Mesenchymal stem cell (in vitro differentiated cells and primary cell): ENCODE results near the gene MYH8.

Source experiments
- DNase-seq: peaks from one replicate; pipeline ENCODE4 v3.0.0-alpha.2; 2013
- H2AFZ ChIP-seq: one replicate; pipeline ENCODE4 v1.6.1; 2013; ENCODE audit warnings: low read depth, mild to moderate bottlenecking, control low read depth, inconsistent platforms, low read length, moderate library complexity
- H2AK5ac ChIP-seq: 2 replicates; pipeline ENCODE4 v1.6.1; 2013; ENCODE audit warnings: low read length, moderate library complexity, mild to moderate bottlenecking, inconsistent platforms; ENCODE audit not compliant: severe bottlenecking
- H2BK120ac ChIP-seq: one replicate; pipeline ENCODE4 v1.6.1; 2013; ENCODE audit warnings: low read depth, mild to moderate bottlenecking, inconsistent platforms, low read length, moderate library complexity
- H2BK12ac ChIP-seq, 2 experiments: one replicate each; pipeline ENCODE4 v1.6.1; 2013; ENCODE audit warnings: inconsistent platforms in 2 of 2, low read length in 2 of 2, mild to moderate bottlenecking in 2 of 2, moderate library complexity in 2 of 2, control low read depth in 1 of 2
- H2BK15ac ChIP-seq: one replicate; pipeline ENCODE4 v1.6.1; 2013; ENCODE audit warnings: mild to moderate bottlenecking, low read depth, inconsistent platforms; ENCODE audit not compliant: poor library complexity, severe bottlenecking
- H2BK5ac ChIP-seq: 2 replicates; pipeline ENCODE4 v1.6.1; 2013; ENCODE audit warnings: low read depth, mild to moderate bottlenecking, low read length, control low read depth, inconsistent platforms; ENCODE audit not compliant: poor library complexity, severe bottlenecking
- H3K14ac ChIP-seq, 2 experiments: one replicate each; pipeline ENCODE4 v1.6.1; 2013; ENCODE audit warnings: inconsistent platforms in 2 of 2, low read length in 2 of 2, control low read depth in 1 of 2, mild to moderate bottlenecking in 1 of 2, moderate library complexity in 1 of 2
- H3K18ac ChIP-seq, 2 experiments: one replicate each; pipeline ENCODE4 v1.6.1; 2013; ENCODE audit warnings: inconsistent platforms in 2 of 2, low read length in 2 of 2, control low read depth in 1 of 2, low read depth in 1 of 2, mild to moderate bottlenecking in 1 of 2
- H3K23ac ChIP-seq, 2 experiments: one replicate each; pipeline ENCODE4 v1.6.1; 2013; ENCODE audit warnings: inconsistent platforms in 2 of 2, low read length in 2 of 2, mild to moderate bottlenecking in 2 of 2, moderate library complexity in 2 of 2, control low read depth in 1 of 2
- H3K27ac ChIP-seq: 2 replicates; pipeline ENCODE4 v1.5.1; 2013; ENCODE audit warnings: mild to moderate bottlenecking, moderate library complexity, low read length, control low read depth, inconsistent platforms; ENCODE audit not compliant: poor library complexity, severe bottlenecking
- H3K27me3 ChIP-seq, 2 experiments: 2 replicates each; pipeline versions ENCODE4 v1.6.1 to v1.7.0; 2013; ENCODE audit warnings: low read length in 2 of 2, mild to moderate bottlenecking in 2 of 2, moderate library complexity in 2 of 2, control low read depth in 1 of 2, inconsistent platforms in 1 of 2; ENCODE audit not compliant: control insufficient read depth in 1 of 2, insufficient read depth in 1 of 2
- H3K36me3 ChIP-seq, 2 experiments: 2 replicates each; pipeline versions ENCODE4 v1.6.1 to v1.7.0; 2013; ENCODE audit warnings: low read length in 2 of 2, control low read depth in 1 of 2, inconsistent platforms in 1 of 2, low read depth in 1 of 2, mild to moderate bottlenecking in 1 of 2; ENCODE audit not compliant: insufficient read depth in 2 of 2, control insufficient read depth in 1 of 2
- H3K4ac ChIP-seq, 2 experiments: one replicate each; pipeline ENCODE4 v1.6.1; 2013; ENCODE audit warnings: inconsistent platforms in 2 of 2, low read length in 2 of 2, mild to moderate bottlenecking in 2 of 2, moderate library complexity in 2 of 2, control low read depth in 1 of 2, low read depth in 1 of 2
- H3K4me1 ChIP-seq: 2 replicates; pipeline ENCODE4 v1.6.1; 2013; ENCODE audit warnings: low read depth, low read length, control low read depth; ENCODE audit not compliant: control insufficient read depth, insufficient read depth
- H3K4me2 ChIP-seq: 2 replicates; pipeline ENCODE4 v1.6.1; 2013; ENCODE audit warnings: low read length, mild to moderate bottlenecking, inconsistent platforms; ENCODE audit not compliant: poor library complexity, severe bottlenecking
- H3K4me3 ChIP-seq, 2 experiments: 2 replicates each; pipeline versions ENCODE4 v1.5.1 to v1.7.0; 2013; ENCODE audit warnings: low read length in 2 of 2, mild to moderate bottlenecking in 2 of 2, control low read depth in 1 of 2, low read depth in 1 of 2; ENCODE audit not compliant: insufficient read depth in 1 of 2
- H3K79me1 ChIP-seq: replicated peaks from 2 replicates; pipeline ENCODE4 v1.6.1; 2013; ENCODE audit warnings: mild to moderate bottlenecking, control low read depth, low read length, inconsistent platforms; ENCODE audit not compliant: poor library complexity, severe bottlenecking
- H3K9ac ChIP-seq: 2 replicates; pipeline ENCODE4 v1.7.0; 2013; ENCODE audit warnings: mild to moderate bottlenecking, low read length, moderate library complexity
- H3K9me3 ChIP-seq: 2 replicates; pipeline ENCODE4 v1.7.0; 2013; ENCODE audit warnings: mild to moderate bottlenecking, low read length; ENCODE audit not compliant: control insufficient read depth
- H4K8ac ChIP-seq: one replicate; pipeline ENCODE4 v1.6.1; 2013; ENCODE audit warnings: inconsistent platforms, mild to moderate bottlenecking, low read length, moderate library complexity
- H4K91ac ChIP-seq: one replicate; pipeline ENCODE4 v1.6.1; 2013; ENCODE audit warnings: mild to moderate bottlenecking, low read length, inconsistent platforms
- WGBS: methylation state at CpG from one replicate; pipeline ENCODE4 v1.1.7; 2013; ENCODE audit warnings: mixed read lengths; 5-methylcytosine and 5-hydroxymethylcytosine counted together

Gene MYH8

DNA sequence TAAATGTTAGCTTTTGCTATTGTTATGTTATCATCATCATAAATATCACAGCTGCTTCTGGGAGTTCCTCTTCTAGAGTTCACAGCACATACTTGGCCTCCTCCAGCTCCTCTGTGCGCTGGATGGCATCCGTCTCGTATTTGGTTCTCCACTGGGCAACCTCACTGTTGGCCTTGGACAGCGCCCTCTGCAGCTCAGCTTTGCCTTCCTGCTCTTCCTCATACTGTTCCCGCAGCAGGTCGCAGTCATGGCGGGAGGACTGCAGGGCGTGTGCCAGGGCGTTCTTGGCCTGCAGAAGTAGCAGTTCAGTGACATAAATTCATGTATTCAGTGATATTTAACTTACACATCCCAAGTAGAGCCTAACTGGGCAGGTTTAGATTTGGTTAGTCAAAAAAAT is 23.4 kb downstream of the MYH8 start:
- H3K23ac ChIP-seq: no peak overlapping the region

DNA sequence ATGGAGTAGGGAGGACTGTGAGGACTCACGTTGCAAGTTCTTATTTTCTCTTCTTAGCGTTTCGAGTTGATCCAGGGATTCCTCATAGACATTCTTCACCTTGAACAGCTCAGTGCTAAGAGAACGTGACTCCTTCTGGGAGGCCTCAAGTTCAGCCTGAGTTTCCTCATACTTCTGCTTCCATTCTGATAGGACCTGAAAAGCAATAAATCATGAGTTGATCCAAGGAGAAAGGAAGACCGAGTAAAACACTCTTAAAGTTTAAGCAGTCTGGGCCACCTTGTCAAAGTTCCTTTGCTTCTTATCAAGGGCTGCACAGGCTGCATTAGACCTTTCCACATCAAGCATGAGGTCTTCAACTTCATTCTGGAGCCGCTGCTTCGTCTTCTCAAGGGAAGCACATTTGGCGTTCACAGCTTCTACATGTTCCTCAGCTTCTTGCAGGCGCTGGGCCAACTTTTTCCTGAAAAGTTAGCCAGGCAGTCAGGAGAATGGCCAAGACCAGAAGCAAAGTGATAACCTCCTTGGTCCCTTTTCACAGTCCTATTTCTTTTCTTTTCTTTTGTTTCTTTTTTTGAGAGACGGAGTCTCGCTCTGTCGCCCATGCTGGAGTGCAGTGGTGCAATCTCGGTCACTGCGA is 25.1 kb downstream of the MYH8 start:
- Histone ChIP-seq H3K14ac (no peak overlapping the region), H3K4ac (no peak overlapping the region), H4K91ac (no peak overlapping the region), H3K36me3 (no peaks in the 10 kb centered on the region), H3K27ac (no peak overlapping the region), H3K9me3 (no peaks in the 10 kb centered on the region), H3K27me3 (peaks cover 0 to 14% of the 10 kb centered on the region in 2 experiments), H3K79me1 (no peaks in the 10 kb centered on the region), H2BK15ac (no peak overlapping the region), H3K23ac (no peak overlapping the region), H3K4me2 (no peak overlapping the region), H3K9ac (no peak overlapping the region), H2AFZ (no peak overlapping the region), H2BK12ac (no peak overlapping the region), H2BK120ac (no peak overlapping the region), H3K4me3 (no peak overlapping the region), H4K8ac (no peak overlapping the region), H3K18ac (no peak overlapping the region), H3K4me1 (no peaks in the 10 kb centered on the region), H2BK5ac (no peak overlapping the region), H2AK5ac (no peak overlapping the region)
- DNase-seq: no peak
- whole genome bisulfite sequencing: 88% methylated on average over 14 of the region's 14 CpGs

More for the DNA sequence above, 23.4 kb downstream of the MYH8 start:
- no peaks in the 10 kb centered on the region for H3K36me3 ChIP-seq
- no peak overlapping the region for H2BK5ac ChIP-seq
- peaks cover 0 to 8% of the 10 kb centered on the region in 2 experiments for H3K27me3 ChIP-seq
- H3K4ac ChIP-seq: no peak overlapping the region
- H2BK15ac ChIP-seq: no peak overlapping the region
- H4K8ac ChIP-seq: no peak overlapping the region
- no peak for DNase-seq
- H2BK120ac ChIP-seq: no peak overlapping the region
- H2BK12ac ChIP-seq: no peak overlapping the region
- WGBS: 76% methylated on average over 4 of the region's 9 CpGs
- H3K27ac ChIP-seq: no peak overlapping the region
- H3K4me2 ChIP-seq: no peak overlapping the region
- no peak overlapping the region for H3K4me3 ChIP-seq
- H4K91ac ChIP-seq: no peak overlapping the region
- H3K18ac ChIP-seq: no peak overlapping the region
- no peaks in the 10 kb centered on the region for H3K79me1 ChIP-seq
- no peak overlapping the region for H2AFZ ChIP-seq
- H3K4me1 ChIP-seq: no peaks in the 10 kb centered on the region
- no peaks in the 10 kb centered on the region for H3K9me3 ChIP-seq
- no peak overlapping the region for H3K9ac ChIP-seq
- no peak overlapping the region for H2AK5ac ChIP-seq
- H3K14ac ChIP-seq: no peak overlapping the region

DNA sequence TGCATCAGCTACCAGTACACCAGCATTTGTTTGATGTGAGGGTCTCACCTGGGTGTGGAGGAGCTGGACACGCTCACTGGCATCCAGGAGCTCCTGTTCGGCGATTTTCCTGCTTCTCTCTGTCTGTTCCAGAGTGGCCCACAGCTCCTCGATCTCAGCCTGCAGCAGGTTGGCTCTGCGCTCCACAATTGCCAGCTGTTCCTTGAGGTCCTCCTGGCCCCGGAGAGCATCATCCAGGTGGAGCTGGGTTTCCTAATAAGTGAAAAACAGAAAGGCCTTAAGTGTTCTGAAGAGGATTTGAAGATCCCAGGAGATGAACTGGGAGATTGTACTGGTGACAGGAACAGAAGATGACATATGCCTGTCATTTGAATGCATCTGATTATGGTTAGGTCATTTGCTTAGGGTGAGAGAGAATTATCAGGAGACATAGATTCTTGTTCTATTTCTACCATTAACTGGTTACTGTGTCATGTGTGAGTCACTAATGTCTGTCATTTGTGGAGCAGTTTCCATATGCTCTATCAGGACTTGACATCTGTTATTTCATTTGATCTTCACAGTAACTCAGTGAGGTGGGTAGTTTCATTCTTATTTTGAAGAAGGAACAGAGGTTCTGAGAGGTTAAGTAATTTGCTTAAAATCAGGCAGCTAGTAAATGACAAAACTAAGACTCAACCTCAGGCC is 27.4 kb downstream of the MYH8 start:
- H3K27me3 ChIP-seq: peaks cover 0 to 22% of the 10 kb centered on the region in 2 experiments
- no peak overlapping the region for H3K18ac ChIP-seq
- H3K9me3 ChIP-seq: no peaks in the 10 kb centered on the region
- H2BK5ac ChIP-seq: no peak overlapping the region
- no peak overlapping the region for H2BK12ac ChIP-seq
- no peak overlapping the region for H3K4me2 ChIP-seq
- H3K14ac ChIP-seq: no peak overlapping the region
- no peak overlapping the region for H3K9ac ChIP-seq
- DNase-seq: no peak
- H2BK120ac ChIP-seq: no peak overlapping the region
- 90% methylated on average over 6 of the region's 6 CpGs for WGBS
- no peaks in the 10 kb centered on the region for H3K36me3 ChIP-seq
- no peak overlapping the region for H2BK15ac ChIP-seq
- H3K4me3 ChIP-seq: no peak overlapping the region
- no peak overlapping the region for H2AFZ ChIP-seq
- H3K4me1 ChIP-seq: no peaks in the 10 kb centered on the region
- H3K23ac ChIP-seq: no peak overlapping the region
- no peak overlapping the region for H2AK5ac ChIP-seq
- H4K8ac ChIP-seq: no peak overlapping the region
- no peak overlapping the region for H4K91ac ChIP-seq
- H3K4ac ChIP-seq: no peak overlapping the region
- no peak overlapping the region for H3K27ac ChIP-seq
- H3K79me1 ChIP-seq: no peaks in the 10 kb centered on the region

DNA sequence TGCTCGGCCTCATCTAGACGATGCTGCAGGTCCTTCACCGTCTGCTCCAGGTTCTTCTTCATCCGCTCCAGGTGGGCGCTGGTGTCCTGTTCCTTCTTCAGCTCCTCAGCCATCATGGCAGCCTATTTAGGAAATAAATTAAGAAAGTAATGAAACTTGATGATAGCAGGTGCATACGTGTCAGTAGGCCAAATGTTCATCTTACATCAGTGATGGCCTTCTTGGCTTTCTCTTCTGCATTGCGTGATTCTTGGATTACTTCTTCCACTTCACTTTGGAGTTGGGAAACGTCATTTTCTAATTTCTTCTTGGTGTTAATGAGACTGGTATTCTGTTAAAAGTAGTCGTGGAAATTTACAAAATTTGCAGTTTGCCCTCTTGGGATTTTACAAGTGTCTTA is 28.9 kb downstream of the MYH8 start:
- no peak for DNase-seq
- H3K27ac ChIP-seq: no peak overlapping the region
- no peak overlapping the region for H3K14ac ChIP-seq
- H2BK12ac ChIP-seq: no peak overlapping the region
- no peaks in the 10 kb centered on the region for H3K4me1 ChIP-seq
- H2BK15ac ChIP-seq: no peak overlapping the region
- 88% methylated on average over 9 of the region's 9 CpGs for WGBS
- H2AFZ ChIP-seq: no peak overlapping the region
- no peak overlapping the region for H3K18ac ChIP-seq
- no peak overlapping the region for H3K4me2 ChIP-seq
- H4K91ac ChIP-seq: no peak overlapping the region
- H2BK120ac ChIP-seq: no peak overlapping the region
- no peak overlapping the region for H3K4ac ChIP-seq
- no peaks in the 10 kb centered on the region for H3K36me3 ChIP-seq
- H3K9ac ChIP-seq: no peak overlapping the region
- peaks cover 0 to 25% of the 10 kb centered on the region in 2 experiments for H3K27me3 ChIP-seq
- H3K23ac ChIP-seq: no peak overlapping the region
- no peak overlapping the region for H2BK5ac ChIP-seq
- no peaks in the 10 kb centered on the region for H3K9me3 ChIP-seq
- H3K79me1 ChIP-seq: no peaks in the 10 kb centered on the region
- H2AK5ac ChIP-seq: no peak overlapping the region
- H3K4me3 ChIP-seq: no peak overlapping the region
- H4K8ac ChIP-seq: no peak overlapping the region
